ENCODE results near the gene CEND1. TPM values are rescaled to one million over a fixed set of nuclear protein-coding genes. Genes with fewer than 3 reads are reported as not detected.
"Not testable (repeated sequence)": the region's sequence is repeated elsewhere in the genome, so short reads cannot be mapped to it uniquely, and the experiment has no call there.

The CEND1 gene
- total RNA-seq, 1 donor, result 1.2 TPM

DNA sequence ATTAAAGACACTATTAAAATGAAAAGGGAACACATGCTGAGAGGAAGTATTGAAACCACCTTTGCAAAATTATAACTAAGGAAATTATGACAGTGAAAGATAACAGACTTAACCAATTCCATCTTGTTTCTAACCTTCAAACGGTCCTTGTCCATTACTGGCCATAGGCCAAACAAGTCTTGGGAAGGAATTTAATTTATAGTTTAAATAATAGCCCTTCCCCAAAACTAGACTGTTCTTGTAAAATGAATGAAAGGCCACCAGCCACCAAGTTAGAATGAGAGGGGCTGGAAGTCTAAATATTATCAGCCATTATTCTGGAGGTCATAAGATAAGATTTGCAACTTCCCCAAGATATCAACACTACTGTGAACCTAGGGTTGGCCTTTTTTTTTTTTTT is 44.5 kb downstream of the CEND1 start:
- TF ChIP-seq CTCF (IDR thresholded peaks at IDR 0.05; ENCODE audit: insufficient read depth, low read length), result no peak
- H3K4me3 ChIP-seq (ENCODE audit: low read depth, low read length), result no peak overlapping the region
- DNase-seq (ENCODE audit: low read depth), result no peak

DNA sequence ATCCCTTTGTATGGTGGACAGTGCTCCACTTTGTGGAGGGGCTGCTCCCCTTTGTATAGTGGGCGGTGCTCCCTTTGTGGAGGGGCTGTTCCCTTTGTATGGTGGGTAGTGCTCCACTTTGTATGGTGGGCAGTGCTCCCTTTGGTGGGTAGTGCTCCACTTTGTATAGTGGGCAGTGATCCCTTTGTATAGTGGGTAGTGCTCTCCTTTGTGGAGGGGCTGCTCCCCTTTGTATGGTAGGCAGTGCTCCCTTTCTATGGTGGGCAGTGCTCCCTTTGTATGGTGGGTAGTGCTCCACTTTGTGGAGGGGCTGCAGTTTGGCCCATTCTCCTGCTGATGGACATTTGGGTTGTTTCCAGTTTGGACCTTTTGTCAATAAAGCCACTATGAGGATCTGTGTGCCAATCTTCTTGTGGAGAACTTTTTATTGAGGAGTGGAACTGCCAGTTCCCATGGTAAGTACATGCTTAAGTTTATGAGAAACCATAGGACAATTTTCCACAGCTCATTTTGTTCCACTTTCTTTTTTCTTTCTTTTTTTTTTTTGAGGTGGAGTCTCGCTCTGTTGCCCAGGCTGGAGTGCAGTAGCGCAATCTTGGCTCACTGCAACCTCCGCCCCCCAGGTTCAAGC is 47.2 kb downstream of the CEND1 start:
- TF ChIP-seq CTCF (IDR thresholded peaks at IDR 0.05; ENCODE audit: insufficient read depth, low read length), result no peak
- DNase-seq (ENCODE audit: low read depth), result no peak
- H3K4me3 ChIP-seq (ENCODE audit: low read depth, low read length), result no peak overlapping the region

GRCh38 chr11:742156-742546 is 47.7 kb downstream of the CEND1 start:
- no peak for DNase-seq (ENCODE audit: low read depth)
- no peak for TF ChIP-seq CTCF (IDR thresholded peaks at IDR 0.05; ENCODE audit: insufficient read depth, low read length)
- H3K4me3 ChIP-seq (ENCODE audit: low read depth, low read length), result no peak overlapping the region

DNA sequence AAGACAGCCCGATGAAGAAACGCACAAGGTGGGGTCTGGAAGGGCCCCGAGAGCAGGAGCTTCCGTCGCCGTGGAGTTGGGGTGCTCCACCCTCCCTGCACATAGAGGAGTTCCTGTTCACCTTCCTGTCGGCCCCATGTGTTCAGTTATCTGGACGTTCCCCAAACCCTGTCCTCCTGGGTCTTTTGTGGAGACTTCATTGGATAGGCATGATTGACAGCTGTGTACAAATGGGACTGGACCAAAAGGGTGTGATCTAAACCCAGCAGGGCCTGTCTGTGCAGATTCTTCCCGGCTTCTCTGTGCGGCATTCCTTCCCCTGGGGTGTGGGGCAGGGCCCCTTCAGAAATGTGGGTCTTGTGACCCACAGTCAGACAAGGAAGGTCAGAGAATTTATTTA is 52.0 kb downstream of the CEND1 start:
- not testable (repeated sequence) for H3K4me3 ChIP-seq (ENCODE audit: low read depth, low read length); DNase-seq (ENCODE audit: low read depth)

GRCh38 chr11:737366-737765 is 52.5 kb downstream of the CEND1 start:
- no peak for DNase-seq (ENCODE audit: low read depth)
- H3K4me3 ChIP-seq (ENCODE audit: low read depth, low read length), result no peak overlapping the region
- no peak for TF ChIP-seq CTCF (IDR thresholded peaks at IDR 0.05; ENCODE audit: insufficient read depth, low read length)

Small RNAs within 50 kb of the gene (small RNA-seq; reads per million reads assigned to genes)
- not detected for gene SNORA52

Other genes starting within 250 kb of the CEND1 start
- gene LMNTD2, start 229.4 kb downstream of the CEND1 start, total RNA-seq (ENCODE audit: low replicate concordance), result 0.36 TPM in 1 of 2 replicates, not detected in the other
- gene RASSF7, start 229.1 kb downstream of the CEND1 start, total RNA-seq (ENCODE audit: low replicate concordance), result 1.6 and 2.5 TPM in 2 replicates
- 27.6 and 37.5 TPM in 2 replicates for gene PHRF1, start 213.6 kb downstream of the CEND1 start, total RNA-seq (ENCODE audit: low replicate concordance)
- 6.5 and 6.8 TPM in 2 replicates for gene IRF7, start 174.1 kb downstream of the CEND1 start, total RNA-seq (ENCODE audit: low replicate concordance)
- gene CDHR5, start 165.1 kb downstream of the CEND1 start, total RNA-seq (ENCODE audit: low replicate concordance), result not detected in 2 replicates
- not detected in 2 replicates for gene SCT, start 162.9 kb downstream of the CEND1 start, total RNA-seq (ENCODE audit: low replicate concordance)
- 0.09 and 0.16 TPM in 2 replicates for gene DRD4, start 152.8 kb downstream of the CEND1 start, total RNA-seq (ENCODE audit: low replicate concordance)
- 26.7 and 40.0 TPM in 2 replicates for gene DEAF1, start 94.9 kb downstream of the CEND1 start, total RNA-seq (ENCODE audit: low replicate concordance)
- 3.6 and 9.4 TPM in 2 replicates for gene TMEM80, start 94.3 kb downstream of the CEND1 start, total RNA-seq (ENCODE audit: low replicate concordance)
- 47.9 and 49.2 TPM in 2 replicates for gene EPS8L2, start 83.9 kb downstream of the CEND1 start, total RNA-seq (ENCODE audit: low replicate concordance)
- gene TALDO1, start 42.6 kb downstream of the CEND1 start, total RNA-seq (ENCODE audit: low replicate concordance), result 123 and 146 TPM in 2 replicates
- 40.6 and 53.4 TPM in 2 replicates for gene GATD1, start 12.6 kb downstream of the CEND1 start, total RNA-seq (ENCODE audit: low replicate concordance)
- 16.7 and 17.6 TPM in 2 replicates for gene SLC25A22, start 8.2 kb upstream of the CEND1 start, total RNA-seq (ENCODE audit: low replicate concordance)
- gene PIDD1, start 15.1 kb upstream of the CEND1 start, total RNA-seq (ENCODE audit: low replicate concordance), result 6.3 and 8.8 TPM in 2 replicates
- gene RPLP2, start 19.9 kb upstream of the CEND1 start, total RNA-seq (ENCODE audit: low replicate concordance), result 99.4 and 841 TPM in 2 replicates
- 20.0 and 27.7 TPM in 2 replicates for gene PNPLA2, start 28.8 kb upstream of the CEND1 start, total RNA-seq (ENCODE audit: low replicate concordance)
- 1.3 and 1.8 TPM in 2 replicates for gene CRACR2B, start 37.8 kb upstream of the CEND1 start, total RNA-seq (ENCODE audit: low replicate concordance)
- 159 and 311 TPM in 2 replicates for gene CD151, start 42.9 kb upstream of the CEND1 start, total RNA-seq (ENCODE audit: low replicate concordance)
- gene POLR2L, start 52.4 kb upstream of the CEND1 start, total RNA-seq (ENCODE audit: low replicate concordance), result 61.7 and 135 TPM in 2 replicates
- gene TSPAN4, start 52.8 kb upstream of the CEND1 start, total RNA-seq (ENCODE audit: low replicate concordance), result 164 and 252 TPM in 2 replicates
- 35.1 and 47.2 TPM in 2 replicates for gene CHID1, start 120.7 kb upstream of the CEND1 start, total RNA-seq (ENCODE audit: low replicate concordance)
- gene AP2A2, start 135.8 kb upstream of the CEND1 start, total RNA-seq (ENCODE audit: low replicate concordance), result 65.4 and 72.9 TPM in 2 replicates
- gene MUC6, start 246.6 kb upstream of the CEND1 start, total RNA-seq (ENCODE audit: low replicate concordance), result under 0.01 TPM in 1 of 2 replicates, not detected in the other

Measured in fibroblast of the aortic adventitia (primary cell).